Endodermal cell (in vitro differentiated cells): Measurements from ENCODE around the gene RFX4. TPM values are rescaled to one million over a fixed set of nuclear protein-coding genes. Genes with fewer than 3 reads are reported as not detected.

ENCODE experiments used
- DNase-seq: peaks from one replicate; pipeline ENCODE4 v3.0.0-alpha.2; 2017
- H3K27ac ChIP-seq: 2 replicates; pipeline ENCODE4 v1.5.1; 2013; ENCODE audit warnings: mild to moderate bottlenecking, low read depth, low read length, moderate library complexity
- H3K27me3 ChIP-seq: 2 replicates; pipeline ENCODE4 v1.6.1; 2013; ENCODE audit warnings: mild to moderate bottlenecking, low read length, moderate library complexity; ENCODE audit not compliant: insufficient read depth, control insufficient read depth, poor library complexity, severe bottlenecking
- H3K36me3 ChIP-seq: 2 replicates; pipeline ENCODE4 v1.7.0; 2013; ENCODE audit warnings: mild to moderate bottlenecking, low read length, moderate library complexity; ENCODE audit not compliant: control insufficient read depth, insufficient read depth
- H3K4me1 ChIP-seq: one replicate; pipeline ENCODE4 v1.7.0; 2013; ENCODE audit warnings: low read length; ENCODE audit not compliant: control insufficient read depth, insufficient read depth
- H3K4me3 ChIP-seq: 2 replicates; pipeline ENCODE4 v1.5.1; 2013; ENCODE audit warnings: mild to moderate bottlenecking, low read length, moderate library complexity
- H3K9ac ChIP-seq: 2 replicates; pipeline ENCODE4 v1.6.1; 2013; ENCODE audit warnings: mild to moderate bottlenecking, low read length, moderate library complexity; ENCODE audit not compliant: poor library complexity, severe bottlenecking; ENCODE audit errors: extremely low read depth
- H3K9me3 ChIP-seq: 2 replicates; pipeline ENCODE4 v1.6.1; 2013; ENCODE audit warnings: mild to moderate bottlenecking, low read length, moderate library complexity; ENCODE audit not compliant: control insufficient read depth
- H3K27ac Mint-ChIP-seq: 2 replicates; pipeline ENCODE4 v1.8.0; 2020; ENCODE audit warnings: mixed read lengths
- H3K27me3 Mint-ChIP-seq: 2 replicates; pipeline ENCODE4 v1.8.0; 2021; ENCODE audit warnings: mild to moderate bottlenecking, mixed read lengths; ENCODE audit not compliant: insufficient read depth
- H3K36me3 Mint-ChIP-seq: 2 replicates; pipeline ENCODE4 v1.8.0; 2020; ENCODE audit warnings: low read depth, mixed read lengths
- H3K4me1 Mint-ChIP-seq: 2 replicates; pipeline ENCODE4 v1.8.0; 2020; ENCODE audit warnings: mixed read lengths
- H3K4me3 Mint-ChIP-seq: 2 replicates; pipeline ENCODE4 v1.8.0; 2020; ENCODE audit warnings: mild to moderate bottlenecking, moderate library complexity, mixed read lengths
- H3K9me3 Mint-ChIP-seq: 2 replicates; pipeline ENCODE4 v1.8.0; 2020; ENCODE audit warnings: mild to moderate bottlenecking, mixed read lengths
- WGBS, 2 experiments: methylation state at CpG; one replicate each; pipeline versions ENCODE4 v1.1.5 to v1.1.7; 2013; ENCODE audit warnings: missing lambda C conversion rate in 2 of 2, mixed read lengths in 1 of 2; ENCODE audit not compliant: insufficient coverage in 1 of 2, insufficient read length in 1 of 2; 5-methylcytosine and 5-hydroxymethylcytosine counted together
- total RNA-seq, 2 donors: library from RNA; stranded (reverse); fragmentation: NEBNext Ultra II Directional in 1 of 2; extraction: Animal tissue kit (Norgen Biotek cat#: 25700) in 1 of 2; gene quantifications; 2 replicates in 1 of 2; 3 replicates in 1 of 2; pipeline ENCODE4 v1.2.1, GENCODE V29; 2021
- TF ChIP-seq, protein P1 (sequence below): fragments of 200-600 bp; sonication (generic); conservative IDR thresholded peaks from 2 replicates; pipeline ENCODE4 v1.5.0; 2021; ENCODE audit warnings: antibody characterized with exemption, mild to moderate bottlenecking

Gene RFX4
- total RNA-seq, 2 donors from 2014 or later, result 0.09 to 0.86 TPM

DNA sequence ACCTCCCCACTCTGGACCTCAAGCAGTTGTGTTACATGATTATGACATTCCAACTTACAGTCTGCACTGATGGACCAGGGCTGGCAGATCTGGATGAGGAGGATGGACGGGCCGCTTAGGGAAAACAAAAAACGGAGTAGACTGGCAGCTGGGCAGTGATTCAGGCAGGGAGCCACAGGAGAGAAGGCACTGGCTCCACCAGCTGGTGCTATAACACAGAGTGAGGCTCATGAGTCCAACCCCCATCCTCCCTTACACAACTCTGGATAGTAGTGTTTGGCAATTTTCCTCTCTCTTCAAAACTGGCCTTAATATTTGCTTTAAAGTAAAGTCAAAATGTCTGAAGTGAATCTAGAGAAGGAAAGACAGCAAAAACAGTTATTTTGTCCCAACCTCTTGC, 181.9 kb downstream of the RFX4 start:
- Mint-ChIP-seq H3K4me1 (peaks cover 39% of the 10 kb centered on the region), H3K4me3 (no peak overlapping the region), H3K27me3 (no peaks in the 10 kb centered on the region), H3K27ac (no peak overlapping the region), H3K9me3 (no peaks in the 10 kb centered on the region), H3K36me3 (no peaks in the 10 kb centered on the region)
- no peak for DNase-seq
- Histone ChIP-seq H3K4me3 (no peak overlapping the region), H3K9ac (no peak overlapping the region), H3K27me3 (no peaks in the 10 kb centered on the region), H3K27ac (peak overlapping the region; percentile 50), H3K4me1 (peaks cover 20% of the 10 kb centered on the region), H3K36me3 (no peaks in the 10 kb centered on the region), H3K9me3 (no peaks in the 10 kb centered on the region)
- WGBS, 2 experiments, result 90 to 91% methylated on average over 2 to 3 of the region's 3 CpGs
- TF ChIP-seq, protein P1, sequence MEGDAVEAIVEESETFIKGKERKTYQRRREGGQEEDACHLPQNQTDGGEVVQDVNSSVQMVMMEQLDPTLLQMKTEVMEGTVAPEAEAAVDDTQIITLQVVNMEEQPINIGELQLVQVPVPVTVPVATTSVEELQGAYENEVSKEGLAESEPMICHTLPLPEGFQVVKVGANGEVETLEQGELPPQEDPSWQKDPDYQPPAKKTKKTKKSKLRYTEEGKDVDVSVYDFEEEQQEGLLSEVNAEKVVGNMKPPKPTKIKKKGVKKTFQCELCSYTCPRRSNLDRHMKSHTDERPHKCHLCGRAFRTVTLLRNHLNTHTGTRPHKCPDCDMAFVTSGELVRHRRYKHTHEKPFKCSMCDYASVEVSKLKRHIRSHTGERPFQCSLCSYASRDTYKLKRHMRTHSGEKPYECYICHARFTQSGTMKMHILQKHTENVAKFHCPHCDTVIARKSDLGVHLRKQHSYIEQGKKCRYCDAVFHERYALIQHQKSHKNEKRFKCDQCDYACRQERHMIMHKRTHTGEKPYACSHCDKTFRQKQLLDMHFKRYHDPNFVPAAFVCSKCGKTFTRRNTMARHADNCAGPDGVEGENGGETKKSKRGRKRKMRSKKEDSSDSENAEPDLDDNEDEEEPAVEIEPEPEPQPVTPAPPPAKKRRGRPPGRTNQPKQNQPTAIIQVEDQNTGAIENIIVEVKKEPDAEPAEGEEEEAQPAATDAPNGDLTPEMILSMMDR, result no peak

DNA sequence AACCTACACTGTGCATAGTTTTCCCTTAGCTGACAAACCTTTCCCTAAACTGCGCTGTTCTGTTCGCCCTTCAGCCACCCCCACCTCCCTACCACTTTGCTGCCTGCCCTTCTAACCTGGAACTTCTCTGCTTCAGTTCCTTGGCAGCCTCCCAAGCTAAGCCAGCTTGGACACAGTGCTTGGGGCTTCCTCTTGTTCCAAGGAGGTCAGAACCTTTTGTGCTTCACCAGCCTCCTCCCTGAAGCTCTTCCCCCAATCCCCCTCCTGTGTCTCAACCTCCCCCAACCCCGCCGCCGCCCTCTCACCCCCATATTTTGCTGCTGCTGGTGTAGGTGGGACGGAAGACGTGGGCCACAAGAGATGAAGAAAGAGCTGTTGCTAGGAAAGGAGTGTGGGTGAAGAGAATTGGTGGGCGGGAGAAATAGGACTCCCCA, 183.6 kb downstream of the RFX4 start:
- TF ChIP-seq, protein P1, result no peak
- Histone ChIP-seq H3K9ac (no peak overlapping the region), H3K36me3 (no peaks in the 10 kb centered on the region), H3K4me3 (no peak overlapping the region), H3K9me3 (no peaks in the 10 kb centered on the region), H3K27ac (peak overlapping the region; percentile 90), H3K4me1 (peaks cover 20% of the 10 kb centered on the region), H3K27me3 (no peaks in the 10 kb centered on the region)
- no peaks in the 10 kb centered on the region for H3K27me3 Mint-ChIP-seq
- peak overlapping the region; percentile 9 for H3K27ac Mint-ChIP-seq
- no peak overlapping the region for H3K4me3 Mint-ChIP-seq
- peaks cover 34% of the 10 kb centered on the region for H3K4me1 Mint-ChIP-seq
- no peak for DNase-seq
- no peaks in the 10 kb centered on the region for H3K9me3 Mint-ChIP-seq
- WGBS, 2 experiments, result 97% methylated on average over 5 of the region's 8 CpGs; no CpG with 5 or more reads in 1 of the 2 experiments
- no peaks in the 10 kb centered on the region for H3K36me3 Mint-ChIP-seq

DNA sequence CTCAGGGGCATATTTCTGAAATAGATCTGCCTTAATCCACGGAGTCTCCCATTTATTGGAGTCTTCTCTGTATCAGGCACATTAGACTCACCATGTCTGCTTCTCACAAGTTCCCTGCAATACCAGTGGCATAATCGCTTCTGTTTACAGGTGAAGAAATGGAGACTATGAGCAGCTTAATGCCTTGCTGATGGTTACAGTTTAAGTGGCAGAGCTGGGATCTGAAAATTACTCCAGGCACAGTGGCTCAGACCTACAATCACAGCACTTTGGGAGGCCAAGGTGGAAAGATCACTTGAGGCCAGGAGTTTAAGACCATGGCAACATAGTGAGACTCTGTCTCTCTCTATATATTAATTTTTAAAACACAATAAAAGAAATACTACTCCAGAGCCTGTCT, 184.4 kb downstream of the RFX4 start:
- H3K9me3 Mint-ChIP-seq, result no peaks in the 10 kb centered on the region
- no peak overlapping the region for H3K4me3 Mint-ChIP-seq
- H3K36me3 Mint-ChIP-seq, result no peaks in the 10 kb centered on the region
- no peaks in the 10 kb centered on the region for H3K27me3 ChIP-seq
- 71 to 73% methylated on average over 2 of the region's 2 CpGs for WGBS, 2 experiments
- H3K9ac ChIP-seq, result no peak overlapping the region
- peak overlapping the region; percentile 90 for H3K27ac ChIP-seq
- peaks cover 38% of the 10 kb centered on the region for H3K4me1 Mint-ChIP-seq
- H3K4me3 ChIP-seq, result no peak overlapping the region
- peaks cover 20% of the 10 kb centered on the region for H3K4me1 ChIP-seq
- H3K9me3 ChIP-seq, result no peaks in the 10 kb centered on the region
- H3K27me3 Mint-ChIP-seq, result no peaks in the 10 kb centered on the region
- no peak for DNase-seq
- H3K27ac Mint-ChIP-seq, result no peak overlapping the region
- H3K36me3 ChIP-seq, result no peaks in the 10 kb centered on the region
- TF ChIP-seq, protein P1, result no peak
